ENCODE results near the gene MRPL39.
A peak's percentile ranks its signal among the peaks of the same experiment; 100 is the strongest.

Gene MRPL39

GRCh38 chr21:25568246-25568645, 39.0 kb downstream of the MRPL39 start:
- no peak for DNase-seq (ENCODE audit: low spot score)

- DNase-seq (ENCODE audit: low spot score): no peak
Observed at GRCh38 chr21:25567472-25567871, 39.8 kb downstream of the MRPL39 start.

- DNase-seq (ENCODE audit: low spot score): no peak
Observed at GRCh38 chr21:25566645-25567044, 40.6 kb downstream of the MRPL39 start.

- no peak for DNase-seq (ENCODE audit: low spot score)
Observed at GRCh38 chr21:25565272-25566211, 41.7 kb downstream of the MRPL39 start.

- DNase-seq (ENCODE audit: low spot score): no peak
Observed at GRCh38 chr21:25564349-25564948, 42.8 kb downstream of the MRPL39 start.

- no peak for DNase-seq (ENCODE audit: low spot score)
Observed at GRCh38 chr21:25563361-25564116, 43.7 kb downstream of the MRPL39 start.

GRCh38 chr21:25562660-25563059, 44.6 kb downstream of the MRPL39 start:
- no peak for DNase-seq (ENCODE audit: low spot score)

GRCh38 chr21:25561668-25562641, 45.3 kb downstream of the MRPL39 start:
- DNase-seq (ENCODE audit: low spot score): peak; percentile 25

GRCh38 chr21:25560891-25561290, 46.4 kb downstream of the MRPL39 start:
- no peak for DNase-seq (ENCODE audit: low spot score)

- no peak for DNase-seq (ENCODE audit: low spot score)
Observed at GRCh38 chr21:25560271-25560685, 47.0 kb downstream of the MRPL39 start.

- no peak for DNase-seq (ENCODE audit: low spot score)
Observed at GRCh38 chr21:25559746-25560145, 47.5 kb downstream of the MRPL39 start.

- no peak for DNase-seq (ENCODE audit: low spot score)
Observed at GRCh38 chr21:25558123-25558522, 49.2 kb downstream of the MRPL39 start.

- DNase-seq (ENCODE audit: low spot score): no peak
Observed at GRCh38 chr21:25557180-25557579, 50.1 kb downstream of the MRPL39 start.

- no peak for DNase-seq (ENCODE audit: low spot score)
Observed at GRCh38 chr21:25556091-25556490, 51.2 kb downstream of the MRPL39 start.

- DNase-seq (ENCODE audit: low spot score): no peak
Observed at GRCh38 chr21:25555492-25555891, 51.8 kb downstream of the MRPL39 start.

- no peak for DNase-seq (ENCODE audit: low spot score)
Observed at GRCh38 chr21:25552856-25553255, 54.4 kb downstream of the MRPL39 start.

GRCh38 chr21:25551569-25551968, 55.7 kb downstream of the MRPL39 start:
- DNase-seq (ENCODE audit: low spot score): no peak

- no peak for DNase-seq (ENCODE audit: low spot score)
Observed at GRCh38 chr21:25550352-25551120, 56.7 kb downstream of the MRPL39 start.

- DNase-seq (ENCODE audit: low spot score): no peak
Observed at GRCh38 chr21:25541042-25541441, 66.2 kb downstream of the MRPL39 start.

GRCh38 chr21:25539606-25540005, 67.7 kb downstream of the MRPL39 start:
- no peak for DNase-seq (ENCODE audit: low spot score)

- no peak for DNase-seq (ENCODE audit: low spot score)
Observed at GRCh38 chr21:25537174-25537573, 70.1 kb downstream of the MRPL39 start.

All from D341Med (cell line).